ENCODE measurements around the gene ZMYND10. TPM values are rescaled to one million over a fixed set of nuclear protein-coding genes. Genes with fewer than 3 reads are reported as not detected.
A peak's percentile ranks its signal among the peaks of the same experiment; 100 is the strongest.

The ZMYND10 gene
- total RNA-seq, 1 experiment from 2014 or later = 0.74 TPM

DNA sequence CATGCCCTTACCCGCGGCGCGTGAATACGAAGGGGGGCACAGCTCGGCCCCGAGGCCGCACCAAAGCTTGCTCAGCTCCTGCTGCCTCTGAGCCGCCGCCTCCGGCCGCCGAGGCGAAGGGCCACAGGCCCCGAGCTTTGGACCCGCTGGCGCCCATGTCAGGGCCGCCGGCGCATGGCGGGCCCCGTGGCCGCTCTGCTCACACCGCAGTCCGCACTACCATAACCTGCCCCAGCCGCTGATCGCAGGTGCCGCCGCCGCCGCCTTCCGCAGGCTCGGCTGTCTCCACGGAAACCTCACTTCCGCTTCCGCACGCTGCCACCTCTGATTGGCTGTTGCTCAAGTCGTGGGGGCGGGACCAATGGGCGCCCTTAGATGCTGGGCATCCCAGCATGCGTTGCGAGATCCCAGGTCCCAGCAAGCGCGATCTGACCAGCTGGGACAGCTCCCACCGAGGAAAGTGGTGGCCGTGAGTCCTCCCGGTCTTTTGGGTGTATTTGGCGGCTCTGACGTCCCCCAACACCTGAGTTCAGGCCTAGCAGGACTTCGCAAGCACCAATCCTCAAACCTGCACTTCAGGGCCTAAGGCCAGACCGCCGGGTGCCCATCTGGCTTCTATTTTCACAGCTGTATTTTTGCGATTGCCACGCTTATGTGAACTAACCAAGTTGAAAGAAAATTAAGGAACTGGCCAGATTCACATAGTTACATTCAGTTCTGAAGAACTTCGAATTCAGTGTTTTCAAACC, 17.4 kb downstream of the ZMYND10 start, which contains the start of gene TUSC2:
TUSC2 (minus strand) TSS at position 281 of the 749 bp plus-strand sequence; CDS start at position 157, 124 bp downstream.
- CTCF ChIA-PET = interaction anchor here (0.6 to 1.8 kb wide), 12 partner anchors 9 to 222 kb away, joined by 3 to 23 read pairs (median 6); partner anchors contain the start of genes CYB561D2, HYAL1, NPRL2 and RASSF1
- ATAC-seq = peak; percentile 86
- Mint-ChIP-seq H3K27ac (peak within 1 kb of the TSS; percentile 74; the same call in 1 of the 2 replicates), H3K4me3 (peak within 1 kb of the TSS; percentile 84), H3K36me3 (peaks cover 28% of the 10 kb centered on the region), H3K9me3 (no peaks in the 10 kb centered on the region), H3K4me1 (peaks cover 25% of the 10 kb centered on the region), H3K27me3 (ENCODE audit: low read depth) (no peaks in the 10 kb centered on the region)
- POLR2A ChIA-PET = interaction anchor here (0.6 to 1.7 kb wide), 5 partner anchors 9 to 92 kb away, joined by 3 to 21 read pairs (median 3); partner anchors contain the start of genes GNAI2 and HYAL1
- DNase-seq (ENCODE audit: low spot score) = peak; percentile 96
- peak; percentile 77; the same call in 1 of the 2 replicates for TF ChIP-seq CBFB (CRISPR knock-in tag; IDR thresholded peaks at IDR 0.05; ENCODE audit: low read depth)
- no peak for TF ChIP-seq JAZF1 (CRISPR knock-in tag; IDR thresholded peaks at IDR 0.05)
- TF ChIP-seq ESRRA (CRISPR knock-in tag; IDR thresholded peaks at IDR 0.05; ENCODE audit: borderline replicate concordance) = no peak
- TF ChIP-seq, protein P1, sequence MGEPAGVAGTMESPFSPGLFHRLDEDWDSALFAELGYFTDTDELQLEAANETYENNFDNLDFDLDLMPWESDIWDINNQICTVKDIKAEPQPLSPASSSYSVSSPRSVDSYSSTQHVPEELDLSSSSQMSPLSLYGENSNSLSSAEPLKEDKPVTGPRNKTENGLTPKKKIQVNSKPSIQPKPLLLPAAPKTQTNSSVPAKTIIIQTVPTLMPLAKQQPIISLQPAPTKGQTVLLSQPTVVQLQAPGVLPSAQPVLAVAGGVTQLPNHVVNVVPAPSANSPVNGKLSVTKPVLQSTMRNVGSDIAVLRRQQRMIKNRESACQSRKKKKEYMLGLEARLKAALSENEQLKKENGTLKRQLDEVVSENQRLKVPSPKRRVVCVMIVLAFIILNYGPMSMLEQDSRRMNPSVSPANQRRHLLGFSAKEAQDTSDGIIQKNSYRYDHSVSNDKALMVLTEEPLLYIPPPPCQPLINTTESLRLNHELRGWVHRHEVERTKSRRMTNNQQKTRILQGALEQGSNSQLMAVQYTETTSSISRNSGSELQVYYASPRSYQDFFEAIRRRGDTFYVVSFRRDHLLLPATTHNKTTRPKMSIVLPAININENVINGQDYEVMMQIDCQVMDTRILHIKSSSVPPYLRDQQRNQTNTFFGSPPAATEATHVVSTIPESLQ (CRISPR knock-in tag; IDR thresholded peaks at IDR 0.05) = no peak
- TF ChIP-seq ZNF416 (CRISPR knock-in tag; IDR thresholded peaks at IDR 0.05) = 0 out of 2 replicates have a peak, but pooled peaks have one; percentile 13
- TF ChIP-seq, protein P2, sequence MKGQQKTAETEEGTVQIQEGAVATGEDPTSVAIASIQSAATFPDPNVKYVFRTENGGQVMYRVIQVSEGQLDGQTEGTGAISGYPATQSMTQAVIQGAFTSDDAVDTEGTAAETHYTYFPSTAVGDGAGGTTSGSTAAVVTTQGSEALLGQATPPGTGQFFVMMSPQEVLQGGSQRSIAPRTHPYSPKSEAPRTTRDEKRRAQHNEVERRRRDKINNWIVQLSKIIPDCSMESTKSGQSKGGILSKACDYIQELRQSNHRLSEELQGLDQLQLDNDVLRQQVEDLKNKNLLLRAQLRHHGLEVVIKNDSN (CRISPR knock-in tag; IDR thresholded peaks at IDR 0.05) = 0 out of 2 replicates have a peak, but pooled peaks have one; percentile 16
- TF ChIP-seq SMAD4 (CRISPR knock-in tag; IDR thresholded peaks at IDR 0.05) = no peak
- TF ChIP-seq ZNF317 (CRISPR knock-in tag; IDR thresholded peaks at IDR 0.05; ENCODE audit: borderline replicate concordance, low read depth) = no peak
- TF ChIP-seq, protein P3, sequence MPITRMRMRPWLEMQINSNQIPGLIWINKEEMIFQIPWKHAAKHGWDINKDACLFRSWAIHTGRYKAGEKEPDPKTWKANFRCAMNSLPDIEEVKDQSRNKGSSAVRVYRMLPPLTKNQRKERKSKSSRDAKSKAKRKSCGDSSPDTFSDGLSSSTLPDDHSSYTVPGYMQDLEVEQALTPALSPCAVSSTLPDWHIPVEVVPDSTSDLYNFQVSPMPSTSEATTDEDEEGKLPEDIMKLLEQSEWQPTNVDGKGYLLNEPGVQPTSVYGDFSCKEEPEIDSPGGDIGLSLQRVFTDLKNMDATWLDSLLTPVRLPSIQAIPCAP (CRISPR knock-in tag; IDR thresholded peaks at IDR 0.05) = no peak
- TF ChIP-seq, protein P4, sequence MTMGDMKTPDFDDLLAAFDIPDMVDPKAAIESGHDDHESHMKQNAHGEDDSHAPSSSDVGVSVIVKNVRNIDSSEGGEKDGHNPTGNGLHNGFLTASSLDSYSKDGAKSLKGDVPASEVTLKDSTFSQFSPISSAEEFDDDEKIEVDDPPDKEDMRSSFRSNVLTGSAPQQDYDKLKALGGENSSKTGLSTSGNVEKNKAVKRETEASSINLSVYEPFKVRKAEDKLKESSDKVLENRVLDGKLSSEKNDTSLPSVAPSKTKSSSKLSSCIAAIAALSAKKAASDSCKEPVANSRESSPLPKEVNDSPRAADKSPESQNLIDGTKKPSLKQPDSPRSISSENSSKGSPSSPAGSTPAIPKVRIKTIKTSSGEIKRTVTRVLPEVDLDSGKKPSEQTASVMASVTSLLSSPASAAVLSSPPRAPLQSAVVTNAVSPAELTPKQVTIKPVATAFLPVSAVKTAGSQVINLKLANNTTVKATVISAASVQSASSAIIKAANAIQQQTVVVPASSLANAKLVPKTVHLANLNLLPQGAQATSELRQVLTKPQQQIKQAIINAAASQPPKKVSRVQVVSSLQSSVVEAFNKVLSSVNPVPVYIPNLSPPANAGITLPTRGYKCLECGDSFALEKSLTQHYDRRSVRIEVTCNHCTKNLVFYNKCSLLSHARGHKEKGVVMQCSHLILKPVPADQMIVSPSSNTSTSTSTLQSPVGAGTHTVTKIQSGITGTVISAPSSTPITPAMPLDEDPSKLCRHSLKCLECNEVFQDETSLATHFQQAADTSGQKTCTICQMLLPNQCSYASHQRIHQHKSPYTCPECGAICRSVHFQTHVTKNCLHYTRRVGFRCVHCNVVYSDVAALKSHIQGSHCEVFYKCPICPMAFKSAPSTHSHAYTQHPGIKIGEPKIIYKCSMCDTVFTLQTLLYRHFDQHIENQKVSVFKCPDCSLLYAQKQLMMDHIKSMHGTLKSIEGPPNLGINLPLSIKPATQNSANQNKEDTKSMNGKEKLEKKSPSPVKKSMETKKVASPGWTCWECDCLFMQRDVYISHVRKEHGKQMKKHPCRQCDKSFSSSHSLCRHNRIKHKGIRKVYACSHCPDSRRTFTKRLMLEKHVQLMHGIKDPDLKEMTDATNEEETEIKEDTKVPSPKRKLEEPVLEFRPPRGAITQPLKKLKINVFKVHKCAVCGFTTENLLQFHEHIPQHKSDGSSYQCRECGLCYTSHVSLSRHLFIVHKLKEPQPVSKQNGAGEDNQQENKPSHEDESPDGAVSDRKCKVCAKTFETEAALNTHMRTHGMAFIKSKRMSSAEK (CRISPR knock-in tag; IDR thresholded peaks at IDR 0.05; ENCODE audit: borderline replicate concordance) = no peak
- TF ChIP-seq ZNF219 (CRISPR knock-in tag; IDR thresholded peaks at IDR 0.05; ENCODE audit: borderline replicate concordance) = no peak
- TF ChIP-seq, protein P5, sequence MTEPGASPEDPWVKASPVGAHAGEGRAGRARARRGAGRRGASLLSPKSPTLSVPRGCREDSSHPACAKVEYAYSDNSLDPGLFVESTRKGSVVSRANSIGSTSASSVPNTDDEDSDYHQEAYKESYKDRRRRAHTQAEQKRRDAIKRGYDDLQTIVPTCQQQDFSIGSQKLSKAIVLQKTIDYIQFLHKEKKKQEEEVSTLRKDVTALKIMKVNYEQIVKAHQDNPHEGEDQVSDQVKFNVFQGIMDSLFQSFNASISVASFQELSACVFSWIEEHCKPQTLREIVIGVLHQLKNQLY (CRISPR knock-in tag; IDR thresholded peaks at IDR 0.05) = 0 out of 2 replicates have a peak, but pooled peaks have one; percentile 16
- TF ChIP-seq HMGA2 (CRISPR knock-in tag; IDR thresholded peaks at IDR 0.05) = no peak
- TF ChIP-seq NR1H2 (CRISPR knock-in tag; IDR thresholded peaks at IDR 0.05) = no peak
- peak; percentile 89; the same call in 1 of the 2 replicates for TF ChIP-seq CREM (CRISPR knock-in tag; IDR thresholded peaks at IDR 0.05)
- TF ChIP-seq MYBL2 (CRISPR knock-in tag; IDR thresholded peaks at IDR 0.05) = no peak
- TF ChIP-seq, protein P6, sequence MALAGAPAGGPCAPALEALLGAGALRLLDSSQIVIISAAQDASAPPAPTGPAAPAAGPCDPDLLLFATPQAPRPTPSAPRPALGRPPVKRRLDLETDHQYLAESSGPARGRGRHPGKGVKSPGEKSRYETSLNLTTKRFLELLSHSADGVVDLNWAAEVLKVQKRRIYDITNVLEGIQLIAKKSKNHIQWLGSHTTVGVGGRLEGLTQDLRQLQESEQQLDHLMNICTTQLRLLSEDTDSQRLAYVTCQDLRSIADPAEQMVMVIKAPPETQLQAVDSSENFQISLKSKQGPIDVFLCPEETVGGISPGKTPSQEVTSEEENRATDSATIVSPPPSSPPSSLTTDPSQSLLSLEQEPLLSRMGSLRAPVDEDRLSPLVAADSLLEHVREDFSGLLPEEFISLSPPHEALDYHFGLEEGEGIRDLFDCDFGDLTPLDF (CRISPR knock-in tag; IDR thresholded peaks at IDR 0.05) = 0 out of 2 replicates have a peak, but pooled peaks have one; percentile 1
- 0 out of 2 replicates have a peak, but pooled peaks have one; percentile 50 for TF ChIP-seq ZNF232 (CRISPR knock-in tag; IDR thresholded peaks at IDR 0.05)
- TF ChIP-seq NR3C1 (CRISPR knock-in tag; conservative IDR thresholded peaks at IDR 0.05; ENCODE audit: low read depth) = 0 out of 2 replicates have a peak, but pooled peaks have one; percentile 81
- no peak for TF ChIP-seq TEAD1 (CRISPR knock-in tag; IDR thresholded peaks at IDR 0.05)
- no peak for TF ChIP-seq FOXP1 (CRISPR knock-in tag; IDR thresholded peaks at IDR 0.05; ENCODE audit: borderline replicate concordance)
- TF ChIP-seq, protein P7, sequence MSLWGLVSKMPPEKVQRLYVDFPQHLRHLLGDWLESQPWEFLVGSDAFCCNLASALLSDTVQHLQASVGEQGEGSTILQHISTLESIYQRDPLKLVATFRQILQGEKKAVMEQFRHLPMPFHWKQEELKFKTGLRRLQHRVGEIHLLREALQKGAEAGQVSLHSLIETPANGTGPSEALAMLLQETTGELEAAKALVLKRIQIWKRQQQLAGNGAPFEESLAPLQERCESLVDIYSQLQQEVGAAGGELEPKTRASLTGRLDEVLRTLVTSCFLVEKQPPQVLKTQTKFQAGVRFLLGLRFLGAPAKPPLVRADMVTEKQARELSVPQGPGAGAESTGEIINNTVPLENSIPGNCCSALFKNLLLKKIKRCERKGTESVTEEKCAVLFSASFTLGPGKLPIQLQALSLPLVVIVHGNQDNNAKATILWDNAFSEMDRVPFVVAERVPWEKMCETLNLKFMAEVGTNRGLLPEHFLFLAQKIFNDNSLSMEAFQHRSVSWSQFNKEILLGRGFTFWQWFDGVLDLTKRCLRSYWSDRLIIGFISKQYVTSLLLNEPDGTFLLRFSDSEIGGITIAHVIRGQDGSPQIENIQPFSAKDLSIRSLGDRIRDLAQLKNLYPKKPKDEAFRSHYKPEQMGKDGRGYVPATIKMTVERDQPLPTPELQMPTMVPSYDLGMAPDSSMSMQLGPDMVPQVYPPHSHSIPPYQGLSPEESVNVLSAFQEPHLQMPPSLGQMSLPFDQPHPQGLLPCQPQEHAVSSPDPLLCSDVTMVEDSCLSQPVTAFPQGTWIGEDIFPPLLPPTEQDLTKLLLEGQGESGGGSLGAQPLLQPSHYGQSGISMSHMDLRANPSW (CRISPR knock-in tag; conservative IDR thresholded peaks at IDR 0.05; ENCODE audit: low read depth) = peak; percentile 63; the same call in 1 of the 2 replicates

All from WTC11 (cell line).